ENCODE data around the gene ERVFRD-1. TPM values are rescaled to one million over a fixed set of nuclear protein-coding genes. Genes with fewer than 3 reads are reported as not detected.

The ERVFRD-1 gene
- polyA plus RNA-seq, 1 donor from 2014 or later, result not detected

- H4K20me1 ChIP-seq (ENCODE audit: insufficient read depth), result no peaks in the 10 kb centered on the region
- H3K9me3 ChIP-seq (ENCODE audit: low read length), result no peaks in the 10 kb centered on the region
- no peaks in the 10 kb centered on the region for H3K9me2 ChIP-seq (ENCODE audit: insufficient read depth, low read length)
- H3K4me2 ChIP-seq (ENCODE audit: low read length), result no peak overlapping the region
- H3K79me2 ChIP-seq (replicated peaks; ENCODE audit: insufficient read depth, low read length), result no peaks in the 10 kb centered on the region
- TF ChIP-seq EP300 (conservative IDR thresholded peaks at IDR 0.05; ENCODE audit: poor library complexity, severe bottlenecking), result no peak
- TF ChIP-seq TAF1 (IDR thresholded peaks at IDR 0.05; ENCODE audit: low read depth), result no peak
- no peak for TF ChIP-seq CTCF (IDR thresholded peaks at IDR 0.05; ENCODE audit: poor library complexity, severe bottlenecking)
- TF ChIP-seq MXI1 (conservative IDR thresholded peaks at IDR 0.05; ENCODE audit: poor library complexity, severe bottlenecking), result no peak
- no peak for TF ChIP-seq POLR2AphosphoS5 (IDR thresholded peaks at IDR 0.05)
- TF ChIP-seq REST (IDR thresholded peaks at IDR 0.05; ENCODE audit: borderline replicate concordance), result no peak
- no peak for TF ChIP-seq EZH2 (IDR thresholded peaks at IDR 0.05; ENCODE audit: borderline replicate concordance, insufficient read depth, low read length, poor library complexity, severe bottlenecking)
- TF ChIP-seq RAD21 (conservative IDR thresholded peaks at IDR 0.05), result no peak
- TF ChIP-seq SMC3 (conservative IDR thresholded peaks at IDR 0.05; ENCODE audit: poor library complexity), result no peak
- no peak overlapping the region for H3K4me3 ChIP-seq (ENCODE audit: low read length)
- no peaks in the 10 kb centered on the region for H3F3A ChIP-seq (ENCODE audit: insufficient read depth, low read length, poor library complexity, severe bottlenecking)
- no peak overlapping the region for H3K27ac ChIP-seq (ENCODE audit: low read length)
- no peak overlapping the region for H3K9ac ChIP-seq (ENCODE audit: low read length)
- H3K27me3 ChIP-seq (ENCODE audit: insufficient read depth, low read depth, low read length), result no peaks in the 10 kb centered on the region
- H2AFZ ChIP-seq (ENCODE audit: low read depth, low read length), result no peak overlapping the region
- H3K36me3 ChIP-seq (ENCODE audit: insufficient read depth, low read length), result no peaks in the 10 kb centered on the region
These were observed 44.2 kb downstream of the ERVFRD-1 start for GRCh38 chr6:11067348-11067747.

- Histone ChIP-seq H3K9me2 (ENCODE audit: insufficient read depth, low read length) (no peaks in the 10 kb centered on the region), H3K9ac (ENCODE audit: low read length) (no peak overlapping the region), H4K20me1 (ENCODE audit: insufficient read depth) (no peaks in the 10 kb centered on the region), H3K4me3 (ENCODE audit: low read length) (no peak overlapping the region), H3F3A (ENCODE audit: insufficient read depth, low read length, poor library complexity, severe bottlenecking) (no peaks in the 10 kb centered on the region), H3K9me3 (ENCODE audit: low read length) (no peaks in the 10 kb centered on the region), H3K27ac (ENCODE audit: low read length) (no peak overlapping the region), H3K4me2 (ENCODE audit: low read length) (no peak overlapping the region), H2AFZ (ENCODE audit: low read depth, low read length) (no peak overlapping the region), H3K27me3 (ENCODE audit: insufficient read depth, low read depth, low read length) (no peaks in the 10 kb centered on the region), H3K79me2 (replicated peaks; ENCODE audit: insufficient read depth, low read length) (no peaks in the 10 kb centered on the region), H3K36me3 (ENCODE audit: insufficient read depth, low read length) (no peaks in the 10 kb centered on the region)
- no peak for TF ChIP-seq CTCF (IDR thresholded peaks at IDR 0.05; ENCODE audit: poor library complexity, severe bottlenecking)
- TF ChIP-seq SMC3 (conservative IDR thresholded peaks at IDR 0.05; ENCODE audit: poor library complexity), result no peak
- TF ChIP-seq RAD21 (conservative IDR thresholded peaks at IDR 0.05), result no peak
- TF ChIP-seq EZH2 (IDR thresholded peaks at IDR 0.05; ENCODE audit: borderline replicate concordance, insufficient read depth, low read length, poor library complexity, severe bottlenecking), result no peak
- TF ChIP-seq REST (IDR thresholded peaks at IDR 0.05; ENCODE audit: borderline replicate concordance), result no peak
- no peak for TF ChIP-seq TAF1 (IDR thresholded peaks at IDR 0.05; ENCODE audit: low read depth)
- no peak for TF ChIP-seq MXI1 (conservative IDR thresholded peaks at IDR 0.05; ENCODE audit: poor library complexity, severe bottlenecking)
- no peak for TF ChIP-seq POLR2AphosphoS5 (IDR thresholded peaks at IDR 0.05)
- no peak for TF ChIP-seq EP300 (conservative IDR thresholded peaks at IDR 0.05; ENCODE audit: poor library complexity, severe bottlenecking)
These were observed 44.8 kb downstream of the ERVFRD-1 start for GRCh38 chr6:11066505-11067347.
